Measurements from ENCODE around the gene C2CD4B.

The C2CD4B gene

DNA sequence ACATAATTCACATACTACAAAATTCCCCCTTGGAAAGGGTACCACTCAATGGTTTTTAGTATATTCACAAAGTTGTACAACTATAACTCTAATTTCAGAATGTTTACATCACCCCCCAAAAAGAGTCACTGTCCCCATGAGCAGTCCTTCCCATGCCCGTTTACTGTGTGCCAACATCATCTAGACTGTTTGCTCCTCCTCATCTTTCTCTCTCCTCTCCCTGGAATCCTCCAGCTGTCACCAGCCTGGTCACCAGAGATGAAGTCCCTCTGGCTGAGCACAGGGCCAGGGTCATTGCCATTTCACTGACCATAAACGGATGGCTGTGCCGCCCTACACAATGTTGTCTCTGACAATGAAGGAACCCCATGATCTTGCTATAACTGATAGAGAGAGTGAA is 45.2 kb downstream of the C2CD4B start:
- no peaks in the 10 kb centered on the region for H3K9me3 Mint-ChIP-seq
- H3K36me3 Mint-ChIP-seq (ENCODE audit: low read depth), result no peaks in the 10 kb centered on the region
- H3K27ac Mint-ChIP-seq, result no peak overlapping the region
- H3K4me3 Mint-ChIP-seq, result no peak overlapping the region
- peaks cover 25% of the 10 kb centered on the region for H3K4me1 Mint-ChIP-seq (ENCODE audit: low read depth)
- intact Hi-C loops (cut with micrococcal nuclease), result no loop called here
- H3K27me3 Mint-ChIP-seq, result no peaks in the 10 kb centered on the region

- H3K4me1 Mint-ChIP-seq (ENCODE audit: low read depth), result peaks cover 25% of the 10 kb centered on the region
- H3K4me3 Mint-ChIP-seq, result peak overlapping the region; percentile 52
- H3K27me3 Mint-ChIP-seq, result no peaks in the 10 kb centered on the region
- H3K27ac Mint-ChIP-seq, result peak overlapping the region; percentile 30
- intact Hi-C loops (cut with micrococcal nuclease), result no loop called here
- no peaks in the 10 kb centered on the region for H3K9me3 Mint-ChIP-seq
- no peaks in the 10 kb centered on the region for H3K36me3 Mint-ChIP-seq (ENCODE audit: low read depth)
These were observed 45.7 kb downstream of the C2CD4B start for GRCh38 chr15:62119227-62119864.

GRCh38 chr15:62118520-62119226 is 46.4 kb downstream of the C2CD4B start:
- Mint-ChIP-seq H3K4me3 (no peak overlapping the region), H3K36me3 (ENCODE audit: low read depth) (no peaks in the 10 kb centered on the region), H3K27ac (no peak overlapping the region), H3K4me1 (ENCODE audit: low read depth) (peaks cover 25% of the 10 kb centered on the region), H3K9me3 (no peaks in the 10 kb centered on the region), H3K27me3 (no peaks in the 10 kb centered on the region)
- intact Hi-C loops (cut with micrococcal nuclease), result no loop called here

- H3K9me3 Mint-ChIP-seq, result no peaks in the 10 kb centered on the region
- H3K27ac Mint-ChIP-seq, result no peak overlapping the region
- no peaks in the 10 kb centered on the region for H3K36me3 Mint-ChIP-seq (ENCODE audit: low read depth)
- intact Hi-C loops (cut with micrococcal nuclease), result no loop called here
- H3K4me3 Mint-ChIP-seq, result no peak overlapping the region
- no peaks in the 10 kb centered on the region for H3K27me3 Mint-ChIP-seq
- peaks cover 16% of the 10 kb centered on the region for H3K4me1 Mint-ChIP-seq (ENCODE audit: low read depth)
These were observed 49.2 kb downstream of the C2CD4B start for GRCh38 chr15:62115847-62116246.
